ENCODE data around the gene ARRDC3.
"Not testable (repeated sequence)": the region's sequence is repeated elsewhere in the genome, so short reads cannot be mapped to it uniquely, and the experiment has no call there.

ARRDC3 gene

GRCh38 chr5:91359962-91360609 lies 23.0 kb downstream of the ARRDC3 start:
- DNase-seq (ENCODE audit: low spot score): no peak

DNA sequence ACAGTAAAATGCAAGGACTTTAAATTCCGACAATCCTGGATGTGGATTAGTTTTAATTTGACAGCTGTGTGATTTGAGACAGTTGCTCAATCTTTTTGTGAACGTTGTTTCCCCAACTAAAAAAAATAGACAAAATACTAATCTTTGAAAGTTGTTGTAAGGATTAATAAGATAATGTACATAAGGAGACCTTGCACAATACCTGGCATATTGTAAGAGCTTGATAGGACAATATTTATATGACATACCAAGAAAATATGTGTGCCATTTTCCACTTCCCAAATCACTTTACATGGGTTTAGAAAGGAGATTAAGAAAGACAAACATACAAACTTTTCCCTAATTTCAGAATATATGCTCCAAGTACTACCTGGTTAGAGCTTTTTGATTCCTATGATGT lies 25.3 kb downstream of the ARRDC3 start:
- DNase-seq (ENCODE audit: low spot score): no peak

- no peak for DNase-seq (ENCODE audit: low spot score)
Observed at GRCh38 chr5:91357012-91357634, 26.0 kb downstream of the ARRDC3 start.

DNA sequence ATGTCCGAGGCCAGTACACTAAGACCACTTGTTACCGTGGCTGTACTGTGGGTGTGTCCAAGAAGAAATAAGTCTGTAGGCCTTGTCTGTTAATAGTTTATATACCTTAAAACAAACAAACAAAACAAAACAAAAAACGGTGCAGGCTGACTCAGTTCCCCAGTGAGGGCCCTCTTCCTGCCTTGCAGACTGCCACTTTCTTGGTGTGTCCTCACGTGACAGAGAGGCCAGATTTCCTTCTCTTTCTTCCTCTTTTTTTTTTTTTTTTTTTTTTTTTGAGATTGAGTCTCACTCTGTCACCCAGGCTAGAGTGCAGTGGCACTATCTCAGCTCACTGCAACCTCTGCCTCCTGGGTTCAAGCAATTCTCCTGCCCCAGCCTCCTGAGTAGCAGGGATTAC lies 28.2 kb downstream of the ARRDC3 start:
- not testable (repeated sequence) for DNase-seq (ENCODE audit: low spot score)

- no peak for DNase-seq (ENCODE audit: low spot score)
Observed at GRCh38 chr5:91352831-91353695, 30.1 kb downstream of the ARRDC3 start.

DNA sequence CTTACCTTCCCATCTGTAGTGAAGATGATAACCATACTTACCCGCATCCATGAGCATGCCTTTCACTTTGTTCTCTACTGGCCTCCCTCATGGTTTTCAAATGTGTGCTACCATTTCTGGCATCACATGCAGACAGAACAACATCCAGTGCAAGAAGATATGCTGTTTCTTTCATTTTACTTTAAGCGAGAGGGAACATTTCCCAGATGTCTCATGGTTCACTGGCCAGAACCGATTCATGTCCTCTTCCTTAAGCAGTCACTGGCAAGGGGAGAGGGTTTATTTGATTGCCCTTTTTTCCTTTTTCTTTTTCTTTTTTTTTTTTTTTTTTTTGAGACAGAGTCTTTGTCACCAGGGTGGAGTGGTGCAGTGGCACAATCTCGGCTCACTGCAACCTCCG lies 37.7 kb downstream of the ARRDC3 start:
- DNase-seq (ENCODE audit: low spot score): no peak

DNA sequence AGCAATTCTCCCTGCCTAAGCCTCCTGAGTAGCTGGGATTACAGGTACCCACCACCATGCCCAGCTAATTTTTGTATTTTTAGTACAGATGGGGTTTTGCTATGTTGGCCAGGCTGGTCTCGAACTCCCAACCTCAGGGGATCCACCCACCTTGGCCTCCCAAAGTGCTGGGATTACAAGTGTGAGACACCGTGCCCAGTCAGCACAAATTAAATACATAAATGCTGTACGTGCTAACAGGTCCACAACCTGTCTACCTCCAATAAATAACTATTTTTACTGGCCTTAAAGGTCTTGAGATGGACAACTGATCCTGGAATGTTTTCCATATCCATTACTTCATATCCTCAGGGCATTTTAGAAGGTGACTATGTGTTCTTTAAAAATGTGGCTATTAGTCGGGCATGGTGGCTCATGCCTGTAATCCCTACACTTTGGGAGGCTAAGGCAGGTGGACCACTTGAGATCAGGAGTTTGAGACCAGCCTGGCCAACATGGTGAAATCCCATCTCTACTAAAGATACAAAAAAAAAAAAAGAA lies 38.4 kb downstream of the ARRDC3 start:
- not testable (repeated sequence) for DNase-seq (ENCODE audit: low spot score)

DNA sequence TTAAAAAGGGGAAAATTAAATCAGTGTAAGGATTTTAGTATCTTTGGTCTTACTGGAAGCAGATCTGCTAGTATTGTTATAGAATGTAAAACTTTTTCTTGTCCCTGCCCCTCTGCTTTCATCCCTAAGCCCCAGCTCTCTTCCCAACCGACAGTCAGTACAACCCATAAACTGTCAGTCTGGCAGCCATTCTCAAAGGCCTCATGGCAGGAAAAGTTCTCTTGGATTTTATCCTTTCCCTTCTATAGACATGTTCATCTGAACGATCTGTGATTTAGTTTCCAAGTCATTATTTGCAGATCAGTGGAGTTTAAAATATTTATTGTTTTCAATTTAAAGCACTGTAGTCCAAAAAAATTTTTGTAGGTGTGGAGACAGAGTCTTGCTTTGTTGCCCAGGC lies 39.2 kb downstream of the ARRDC3 start:
- no peak for DNase-seq (ENCODE audit: low spot score)

DNA sequence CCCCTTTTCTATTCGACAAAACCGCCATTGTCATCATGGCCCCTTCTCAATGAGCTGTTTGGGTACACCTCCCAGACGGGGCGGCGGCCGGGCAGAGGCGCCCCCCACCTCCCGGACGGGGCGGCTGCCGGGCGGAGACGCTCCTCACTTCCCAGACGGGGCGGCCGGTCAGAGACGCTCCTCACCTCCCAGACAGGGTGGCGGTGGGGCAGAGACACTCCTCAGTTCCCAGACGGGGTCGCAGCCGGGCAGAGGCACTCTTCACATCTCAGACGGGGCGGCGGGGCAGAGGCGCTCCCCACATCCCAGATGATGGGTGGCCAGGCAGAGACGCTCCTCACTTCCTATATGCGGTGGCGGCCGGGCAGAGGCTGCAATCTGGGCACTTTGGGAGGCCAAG lies 40.2 kb downstream of the ARRDC3 start:
- not testable (repeated sequence) for DNase-seq (ENCODE audit: low spot score)

DNA sequence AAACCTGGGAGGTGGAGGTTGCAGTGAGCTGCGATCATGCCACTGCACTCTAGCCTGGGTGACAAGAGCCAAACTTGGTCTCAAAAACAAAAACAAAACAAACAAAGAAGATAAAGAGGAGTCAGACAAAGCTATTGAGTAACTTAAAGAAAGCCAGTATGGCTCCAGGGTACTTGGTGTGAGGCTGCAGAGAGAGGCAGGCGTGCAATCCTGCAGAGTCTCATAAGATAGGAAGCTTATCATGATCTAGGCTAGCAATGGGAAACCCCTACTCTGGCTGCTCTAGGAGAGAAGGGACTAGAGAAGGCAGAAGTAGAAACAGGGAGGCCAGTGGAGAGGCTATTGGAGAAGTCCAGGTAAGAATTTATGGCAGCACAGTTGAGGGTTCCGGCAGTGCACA lies 42.0 kb downstream of the ARRDC3 start:
- no peak for DNase-seq (ENCODE audit: low spot score)

GRCh38 chr5:91340532-91340931 lies 42.6 kb downstream of the ARRDC3 start:
- DNase-seq (ENCODE audit: low spot score): no peak

GRCh38 chr5:91339063-91339705 lies 43.9 kb downstream of the ARRDC3 start:
- no peak for DNase-seq (ENCODE audit: low spot score)

- DNase-seq (ENCODE audit: low spot score): peak; percentile 74
Observed at GRCh38 chr5:91332267-91333045, 50.7 kb downstream of the ARRDC3 start.

- DNase-seq (ENCODE audit: low spot score): no peak
Observed at GRCh38 chr5:91331705-91332104, 51.4 kb downstream of the ARRDC3 start.

GRCh38 chr5:91329283-91329682 lies 53.8 kb downstream of the ARRDC3 start:
- no peak for DNase-seq (ENCODE audit: low spot score)

DNA sequence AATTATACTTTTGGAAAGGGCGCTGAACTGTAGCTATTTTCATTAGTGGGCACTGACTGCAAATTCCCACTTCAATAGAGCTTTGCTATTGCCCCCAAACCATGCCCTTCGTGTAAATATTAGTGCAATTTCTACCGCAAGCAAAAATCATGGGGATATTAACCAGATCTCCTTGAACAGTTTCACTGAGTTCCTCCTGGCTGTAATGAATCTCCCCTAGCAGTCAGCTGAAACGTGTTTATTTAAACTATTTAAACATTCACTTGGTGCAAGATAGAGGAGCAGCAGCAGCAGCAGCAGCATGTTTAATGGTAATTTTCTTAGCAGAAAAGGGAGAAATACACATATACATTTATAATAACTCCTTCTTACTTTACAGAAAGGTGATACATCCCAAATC lies 54.4 kb downstream of the ARRDC3 start:
- DNase-seq (ENCODE audit: low spot score): no peak

DNA sequence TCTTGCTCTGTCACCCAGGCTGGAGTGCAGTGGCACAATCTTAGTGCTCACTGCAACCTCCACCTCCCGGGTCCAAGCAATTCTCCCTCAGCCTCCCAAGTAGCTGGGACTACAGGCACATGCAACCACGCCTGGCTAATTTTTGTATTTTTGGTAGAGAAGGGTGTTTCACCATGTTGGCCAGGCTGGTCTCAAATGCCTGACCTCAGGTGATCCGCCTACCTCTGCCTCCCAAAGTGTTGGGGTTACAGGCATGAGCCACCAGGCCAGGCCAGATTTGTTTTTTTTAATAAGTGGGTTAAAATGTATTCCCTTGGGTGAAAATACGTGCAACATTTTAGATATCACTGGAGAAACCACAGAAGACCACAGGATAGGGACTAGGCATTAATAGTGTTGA lies 60.1 kb downstream of the ARRDC3 start:
- DNase-seq (ENCODE audit: low spot score): not testable (repeated sequence)

DNA sequence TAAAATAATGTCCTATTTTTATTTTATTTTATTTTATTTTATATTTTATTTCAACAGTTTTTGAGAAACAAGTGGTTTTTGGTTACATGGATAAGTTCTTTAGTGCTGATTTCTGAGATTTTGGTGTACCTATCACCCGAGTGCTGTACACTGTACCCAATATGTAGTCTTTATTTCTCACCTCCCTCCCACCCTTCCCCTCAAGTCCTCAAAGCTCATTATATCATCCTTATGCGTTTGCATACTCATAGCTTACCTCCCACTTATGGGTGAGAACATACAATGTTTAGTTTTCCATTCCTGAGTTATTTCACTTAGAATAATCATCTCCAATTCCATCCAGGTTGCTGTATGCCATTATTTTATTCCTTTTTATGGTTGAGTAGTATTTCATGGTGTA lies 63.5 kb downstream of the ARRDC3 start:
- DNase-seq (ENCODE audit: low spot score): no peak

DNA sequence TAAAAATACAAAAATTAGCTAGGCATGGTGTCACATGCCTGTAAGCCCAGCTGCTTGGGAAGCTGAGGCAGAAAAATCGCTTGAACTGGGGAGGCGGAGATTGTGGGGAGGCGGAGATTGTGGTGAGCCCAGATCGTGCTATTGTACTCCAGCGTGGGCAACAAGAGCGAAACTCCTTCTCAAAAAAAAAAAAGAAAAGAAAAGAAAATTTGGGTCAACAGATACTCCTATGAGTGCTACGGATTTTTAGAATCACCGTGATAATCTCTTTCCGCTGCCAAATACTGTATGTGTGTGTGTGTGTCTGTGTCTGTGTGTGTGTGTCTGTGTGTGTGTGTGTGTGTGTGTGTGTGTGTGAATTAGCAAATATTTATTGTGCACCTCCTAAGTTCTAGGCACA lies 64.4 kb downstream of the ARRDC3 start:
- DNase-seq (ENCODE audit: low spot score): no peak
